ENCODE results near the gene CSTA. TPM values are rescaled to one million over a fixed set of nuclear protein-coding genes. Genes with fewer than 3 reads are reported as not detected.

The CSTA gene
- total RNA-seq, 1 donor from 2014 or later = not detected

- no peaks in the 10 kb centered on the region for H3K4me1 Mint-ChIP-seq
- H3K4me3 Mint-ChIP-seq = no peak overlapping the region
- H3K27ac Mint-ChIP-seq (ENCODE audit: unreplicated experiment) = no peak overlapping the region
- DNase-seq (ENCODE audit: low read depth, low spot score) = no peak
- H3K9me3 Mint-ChIP-seq = no peaks in the 10 kb centered on the region
- no peaks in the 10 kb centered on the region for H3K36me3 Mint-ChIP-seq (ENCODE audit: low read depth)
- TF ChIP-seq CTCF (conservative IDR thresholded peaks at IDR 0.05) = no peak
- peaks cover 7% of the 10 kb centered on the region for H3K27me3 Mint-ChIP-seq (ENCODE audit: low read depth)
Observed at GRCh38 chr3:122305818-122306621, 19.0 kb upstream of the CSTA start.

- no peaks in the 10 kb centered on the region for H3K36me3 Mint-ChIP-seq (ENCODE audit: low read depth)
- TF ChIP-seq CTCF (conservative IDR thresholded peaks at IDR 0.05) = no peak
- no peak overlapping the region for H3K4me3 Mint-ChIP-seq
- no peaks in the 10 kb centered on the region for H3K9me3 Mint-ChIP-seq
- no peaks in the 10 kb centered on the region for H3K4me1 Mint-ChIP-seq
- DNase-seq (ENCODE audit: low read depth, low spot score) = no peak
- H3K27ac Mint-ChIP-seq (ENCODE audit: unreplicated experiment) = no peak overlapping the region
- peaks cover 7% of the 10 kb centered on the region for H3K27me3 Mint-ChIP-seq (ENCODE audit: low read depth)
Observed at GRCh38 chr3:122306622-122306953, 18.5 kb upstream of the CSTA start.

- TF ChIP-seq CTCF (conservative IDR thresholded peaks at IDR 0.05) = no peak
- no peaks in the 10 kb centered on the region for H3K36me3 Mint-ChIP-seq (ENCODE audit: low read depth)
- no peak for DNase-seq (ENCODE audit: low read depth, low spot score)
- no peak overlapping the region for H3K4me3 Mint-ChIP-seq
- peaks cover 7% of the 10 kb centered on the region for H3K27me3 Mint-ChIP-seq (ENCODE audit: low read depth)
- H3K9me3 Mint-ChIP-seq = no peaks in the 10 kb centered on the region
- no peak overlapping the region for H3K27ac Mint-ChIP-seq (ENCODE audit: unreplicated experiment)
- no peaks in the 10 kb centered on the region for H3K4me1 Mint-ChIP-seq
Observed at GRCh38 chr3:122307094-122307687, 17.9 kb upstream of the CSTA start.

- Mint-ChIP-seq H3K36me3 (ENCODE audit: low read depth) (no peaks in the 10 kb centered on the region), H3K9me3 (no peaks in the 10 kb centered on the region)
Observed at GRCh38 chr3:122307976-122308375, 17.1 kb upstream of the CSTA start.

GRCh38 chr3:122310361-122310760 lies 14.7 kb upstream of the CSTA start:
- no peak overlapping the region for H3K27ac Mint-ChIP-seq (ENCODE audit: unreplicated experiment)
- no peak for TF ChIP-seq CTCF (conservative IDR thresholded peaks at IDR 0.05)
- H3K4me1 Mint-ChIP-seq = no peaks in the 10 kb centered on the region
- H3K9me3 Mint-ChIP-seq = no peaks in the 10 kb centered on the region
- H3K27me3 Mint-ChIP-seq (ENCODE audit: low read depth) = peaks cover 8% of the 10 kb centered on the region
- no peaks in the 10 kb centered on the region for H3K36me3 Mint-ChIP-seq (ENCODE audit: low read depth)
- no peak overlapping the region for H3K4me3 Mint-ChIP-seq
- DNase-seq (ENCODE audit: low read depth, low spot score) = no peak

More at GRCh38 chr3:122307976-122308375, 17.1 kb upstream of the CSTA start:
- Mint-ChIP-seq H3K27me3 (ENCODE audit: low read depth) (peaks cover 7% of the 10 kb centered on the region), H3K27ac (ENCODE audit: unreplicated experiment) (no peak overlapping the region), H3K4me1 (no peaks in the 10 kb centered on the region), H3K4me3 (no peak overlapping the region)
- no peak for DNase-seq (ENCODE audit: low read depth, low spot score)
- TF ChIP-seq CTCF (conservative IDR thresholded peaks at IDR 0.05) = no peak

All from neural crest cell (in vitro differentiated cells).